Thoracic aorta (tissue), 2 donors: ENCODE results near the gene USF3. TPM values are rescaled to one million over a fixed set of nuclear protein-coding genes. Genes with fewer than 3 reads are reported as not detected.

ENCODE experiments used
- ATAC-seq: fragments of 150-250 bp; one replicate; pipeline ENCODE4 v1.8.0; 2017; ENCODE audit warnings: low read depth; ENCODE audit not compliant: insufficient number of reproducible peaks, low FRiP score
- DNase-seq: peaks from one replicate; pipeline ENCODE4 v3.0.0-alpha.2; 2020; ENCODE audit warnings: low spot score
- H3K27ac ChIP-seq, 2 donors: fragments of 200-600 bp; sonication (generic); 1 replicate in 1 of 2; 2 replicates in 1 of 2; pipeline ENCODE4 v1.5.1; 2016; ENCODE audit warnings: mild to moderate bottlenecking in 2 of 2, moderate library complexity in 2 of 2
- H3K27me3 ChIP-seq: fragments of 200-600 bp; sonication (generic); replicated peaks from 2 replicates; pipeline ENCODE4 v1.6.0; 2016; ENCODE audit warnings: mild to moderate bottlenecking; ENCODE audit not compliant: insufficient read depth
- H3K36me3 ChIP-seq: fragments of 200-600 bp; sonication (generic); one replicate; pipeline ENCODE4 v1.5.1; 2016
- H3K4me1 ChIP-seq, 2 donors: fragments of 200-600 bp; sonication (generic); 1 replicate in 1 of 2; 2 replicates in 1 of 2; pipeline versions ENCODE4 v1.5.1 to v1.6.0; 2016; ENCODE audit warnings: low read depth in 2 of 2, mild to moderate bottlenecking in 1 of 2; ENCODE audit not compliant: control insufficient read depth in 1 of 2
- H3K4me3 ChIP-seq: fragments of 200-600 bp; sonication (generic); 2 replicates; pipeline ENCODE4 v1.5.1; 2016; ENCODE audit warnings: mild to moderate bottlenecking
- H3K9me3 ChIP-seq: fragments of 200-600 bp; sonication (generic); 2 replicates; pipeline ENCODE4 v1.5.1; 2016
- CTCF ChIP-seq: fragments of 200-600 bp; sonication (generic); IDR thresholded peaks from one replicate; pipeline ENCODE4 v1.5.1; 2019; ENCODE audit warnings: antibody characterized with exemption
- total RNA-seq, 2 donors: library from RNA; depleted of rRNA; stranded (reverse); fragments of >200 nt; gene quantifications; one replicate each; pipeline versions ENCODE4 v1.1.0 to v1.2.3, GENCODE V29; 2016

USF3 gene
- total RNA-seq, 2 donors from 2014 or later = 14.8 to 20.3 TPM

GRCh38 chr3:113606539-113607218 is 89.8 kb downstream of the USF3 start:
- H3K36me3 ChIP-seq = no peaks in the 10 kb centered on the region
- ATAC-seq (no peak), DNase-seq (no peak)
- no peak overlapping the region for H3K27ac ChIP-seq
- H3K9me3 ChIP-seq = no peaks in the 10 kb centered on the region
- H3K4me3 ChIP-seq = no peak overlapping the region
- no peaks in the 10 kb centered on the region for H3K27me3 ChIP-seq
- no peaks in the 10 kb centered on the region for H3K4me1 ChIP-seq
- no peak for TF ChIP-seq CTCF

- H3K27ac ChIP-seq = no peak overlapping the region
- no peak overlapping the region for H3K4me3 ChIP-seq
- no peaks in the 10 kb centered on the region for H3K27me3 ChIP-seq
- H3K36me3 ChIP-seq = no peaks in the 10 kb centered on the region
- no peaks in the 10 kb centered on the region for H3K9me3 ChIP-seq
- no peak for DNase-seq
- ATAC-seq = no peak
- H3K4me1 ChIP-seq = no peaks in the 10 kb centered on the region
- TF ChIP-seq CTCF = no peak
Measured at GRCh38 chr3:113602836-113603235, 93.6 kb downstream of the USF3 start.

- ATAC-seq = no peak
- no peak for TF ChIP-seq CTCF
- no peaks in the 10 kb centered on the region for H3K27me3 ChIP-seq
Measured at GRCh38 chr3:113602256-113602655, 94.2 kb downstream of the USF3 start.

GRCh38 chr3:113601240-113601639 is 95.2 kb downstream of the USF3 start:
- TF ChIP-seq CTCF = no peak
- ATAC-seq (no peak), DNase-seq (no peak)
- Histone ChIP-seq H3K27ac (no peak overlapping the region), H3K9me3 (no peaks in the 10 kb centered on the region), H3K4me1 (no peaks in the 10 kb centered on the region), H3K4me3 (no peak overlapping the region), H3K36me3 (no peaks in the 10 kb centered on the region), H3K27me3 (no peaks in the 10 kb centered on the region)

More at GRCh38 chr3:113602256-113602655, 94.2 kb downstream of the USF3 start:
- H3K27ac ChIP-seq = no peak overlapping the region
- no peak overlapping the region for H3K4me3 ChIP-seq
- H3K36me3 ChIP-seq = no peaks in the 10 kb centered on the region
- no peaks in the 10 kb centered on the region for H3K9me3 ChIP-seq
- no peak for DNase-seq
- H3K4me1 ChIP-seq = no peaks in the 10 kb centered on the region

GRCh38 chr3:113600418-113601182 is 95.8 kb downstream of the USF3 start:
- no peak overlapping the region for H3K27ac ChIP-seq
- ATAC-seq (no peak), DNase-seq (no peak)
- no peaks in the 10 kb centered on the region for H3K9me3 ChIP-seq
- no peak for TF ChIP-seq CTCF
- no peaks in the 10 kb centered on the region for H3K27me3 ChIP-seq
- no peaks in the 10 kb centered on the region for H3K36me3 ChIP-seq
- no peaks in the 10 kb centered on the region for H3K4me1 ChIP-seq
- H3K4me3 ChIP-seq = no peak overlapping the region

Other genes starting within 250 kb of the USF3 start
- 10 to 100 TPM; 16.8 to 21.0 TPM for gene SPICE1, start 181.5 kb downstream of the USF3 start, total RNA-seq
- gene SIDT1, start 164.1 kb downstream of the USF3 start, total RNA-seq = 10 to 100 TPM in 1 of 2 donors, 1 to 10 TPM in 1; 1.6 to 14.0 TPM
- gene NAA50, start 49.6 kb upstream of the USF3 start, total RNA-seq = 10 to 100 TPM; 58.3 to 78.2 TPM
- 10 to 100 TPM; 27.8 to 32.2 TPM for gene ATP6V1A, start 50.4 kb upstream of the USF3 start, total RNA-seq
- gene GRAMD1C, start 142.1 kb upstream of the USF3 start, total RNA-seq = 10 to 100 TPM in 1 of 2 donors, 1 to 10 TPM in 1; 1.5 to 10.7 TPM